HepG2 (cell line): ENCODE results near the gene CAMSAP1. TPM values are rescaled to one million over a fixed set of nuclear protein-coding genes. Genes with fewer than 3 reads are reported as not detected.

Experiments used
- ARID5B ChIP-seq: IDR thresholded peaks from 2 replicates; pipeline ENCODE4 v1.4.0; 2020; ENCODE audit warnings: mild to moderate bottlenecking, missing genetic modification reagents
- BHLHE40 ChIP-seq: IDR thresholded peaks from 2 replicates; pipeline ENCODE4 v1.6.1; 2011; ENCODE audit warnings: low read length, improper control_type of control experiment
- EP300 ChIP-seq, 3 experiments: sonication (generic) in 1 of 3; formaldehyde crosslinking in 1 of 3; IDR thresholded peaks; 2 replicates each; pipeline versions ENCODE4 v1.5.1 to v1.6.1; 2011 to 2020; ENCODE audit warnings: low read depth in 2 of 3, low read length in 2 of 3, borderline replicate concordance in 1 of 3, improper control_type of control experiment in 1 of 3, mild to moderate bottlenecking in 1 of 3, missing genetic modification reagents in 1 of 3, moderate library complexity in 1 of 3
- FOXA1 ChIP-seq, 2 experiments: fragments of 450-650 bp in 1 of 2; sonication (generic) in 1 of 2; formaldehyde crosslinking in 1 of 2; IDR thresholded peaks; 2 replicates each; pipeline versions ENCODE4 v1.4.0 to v1.6.1; 2016 to 2020; ENCODE audit warnings: missing genetic modification reagents in 1 of 2
- FOXO1 ChIP-seq: sonication (generic); formaldehyde crosslinking; IDR thresholded peaks from 2 replicates; pipeline ENCODE4 v1.4.0; 2020; ENCODE audit warnings: missing genetic modification reagents
- GATAD1 ChIP-seq: IDR thresholded peaks from 2 replicates; pipeline ENCODE4 v1.6.1; 2016; ENCODE audit warnings: missing genetic modification reagents, missing compliant biosample characterization
- GLI4 ChIP-seq: sonication (generic); formaldehyde crosslinking; IDR thresholded peaks from 2 replicates; pipeline ENCODE4 v1.5.1; 2020; ENCODE audit warnings: missing genetic modification reagents, mild to moderate bottlenecking, moderate library complexity, borderline replicate concordance
- MXD4 ChIP-seq: IDR thresholded peaks from 2 replicates; pipeline ENCODE4 v1.6.1; 2016; ENCODE audit warnings: mild to moderate bottlenecking, missing biosample characterization, missing genetic modification reagents
- NAIF1 ChIP-seq: sonication (generic); formaldehyde crosslinking; IDR thresholded peaks from 2 replicates; pipeline ENCODE4 v1.5.0; 2020; ENCODE audit warnings: mild to moderate bottlenecking, missing genetic modification reagents, borderline replicate concordance
- RXRA ChIP-seq: sonication (generic); formaldehyde crosslinking; IDR thresholded peaks from 2 replicates; pipeline ENCODE4 v1.5.1; 2020; ENCODE audit warnings: missing genetic modification reagents
- SAP130 ChIP-seq: IDR thresholded peaks from 2 replicates; pipeline ENCODE4 v1.6.1; 2016; ENCODE audit warnings: low read depth
- TBP ChIP-seq: sonication (generic); formaldehyde crosslinking; IDR thresholded peaks from 2 replicates; pipeline ENCODE4 v1.5.0; 2020; ENCODE audit warnings: missing genetic modification reagents
- TCF7L2 ChIP-seq: IDR thresholded peaks from 2 replicates; pipeline ENCODE4 v1.6.1; 2011; ENCODE audit warnings: mild to moderate bottlenecking, low read depth, low read length, moderate library complexity
- ZBTB1 ChIP-seq: sonication (generic); formaldehyde crosslinking; IDR thresholded peaks from 2 replicates; pipeline ENCODE4 v1.4.0; 2020; ENCODE audit warnings: missing genetic modification reagents, borderline replicate concordance
- ZBTB39 ChIP-seq: sonication (generic); formaldehyde crosslinking; IDR thresholded peaks from 2 replicates; pipeline ENCODE4 v1.5.0; 2020; ENCODE audit warnings: missing genetic modification reagents
- ZMAT3 ChIP-seq: sonication (generic); formaldehyde crosslinking; conservative IDR thresholded peaks from 2 replicates; pipeline ENCODE4 v1.7.0; 2021; ENCODE audit warnings: missing genetic modification reagents
- ZNF251 ChIP-seq: sonication (generic); formaldehyde crosslinking; IDR thresholded peaks from 2 replicates; pipeline ENCODE4 v1.9.0; 2021; ENCODE audit warnings: mild to moderate bottlenecking, missing genetic modification reagents
- ZNF547 ChIP-seq: sonication (generic); formaldehyde crosslinking; IDR thresholded peaks from 2 replicates; pipeline ENCODE4 v1.5.1; 2020; ENCODE audit warnings: mild to moderate bottlenecking, missing genetic modification reagents
- ZNF720 ChIP-seq: sonication (generic); formaldehyde crosslinking; IDR thresholded peaks from 2 replicates; pipeline ENCODE4 v1.4.0; 2020; ENCODE audit warnings: missing genetic modification reagents
- ZNF773 ChIP-seq: sonication (generic); formaldehyde crosslinking; IDR thresholded peaks from 2 replicates; pipeline ENCODE4 v1.4.0; 2020; ENCODE audit warnings: missing genetic modification reagents, borderline replicate concordance
- ZNF781 ChIP-seq: sonication (generic); formaldehyde crosslinking; IDR thresholded peaks from 2 replicates; pipeline ENCODE4 v1.5.1; 2020; ENCODE audit warnings: borderline replicate concordance, mild to moderate bottlenecking, missing genetic modification reagents; ENCODE audit errors: not compliant biosample characterization
- polyA plus RNA-seq, 8 experiments: library from polyadenylated mRNA; depleted of rRNA in 3 of 8; stranded (reverse) in 7 of 8; unstranded in 1 of 8; fragments of >200 nt; fragmentation: Illumina TruSeq in 4 of 8; extraction: Trizol in 4 of 8; gene quantifications; 2 replicates each; pipeline versions ENCODE4 v1.2.1 to v1.2.3, GENCODE V29; 2011 to 2016; ENCODE audit warnings: low read depth in 4 of 8, missing spikeins in 1 of 8, mixed read lengths in 1 of 8; ENCODE audit not compliant: insufficient read depth in 1 of 8
- total RNA-seq, 5 experiments: library from RNA; depleted of rRNA; stranded (reverse); fragments of >200 nt; fragmentation: Illumina TruSeq; extraction: Trizol; gene quantifications; 2 replicates each; pipeline ENCODE4 v1.2.3, GENCODE V29; 2016; ENCODE audit warnings: low read depth in 1 of 5
- TF ChIP-seq, protein P1 (sequence below): sonication (generic); formaldehyde crosslinking; IDR thresholded peaks from 2 replicates; pipeline ENCODE4 v1.8.1; 2023; ENCODE audit warnings: mild to moderate bottlenecking, inconsistent platforms, moderate library complexity, missing genetic modification reagents, borderline replicate concordance
- TF ChIP-seq, protein P2 (sequence below): IDR thresholded peaks from 2 replicates; pipeline ENCODE4 v1.6.1; 2012; ENCODE audit warnings: inconsistent platforms

The CAMSAP1 gene
- total and polyA plus RNA-seq, 2 of the 13 experiments (the other 11 are each of a cell fraction or from before 2014, with no cell fraction given), result 3.8 to 12.4 TPM

GRCh38 chr9:135951889-135952663 lies 44.7 kb upstream of the CAMSAP1 start (continued):
- TF ChIP-seq, protein P1, sequence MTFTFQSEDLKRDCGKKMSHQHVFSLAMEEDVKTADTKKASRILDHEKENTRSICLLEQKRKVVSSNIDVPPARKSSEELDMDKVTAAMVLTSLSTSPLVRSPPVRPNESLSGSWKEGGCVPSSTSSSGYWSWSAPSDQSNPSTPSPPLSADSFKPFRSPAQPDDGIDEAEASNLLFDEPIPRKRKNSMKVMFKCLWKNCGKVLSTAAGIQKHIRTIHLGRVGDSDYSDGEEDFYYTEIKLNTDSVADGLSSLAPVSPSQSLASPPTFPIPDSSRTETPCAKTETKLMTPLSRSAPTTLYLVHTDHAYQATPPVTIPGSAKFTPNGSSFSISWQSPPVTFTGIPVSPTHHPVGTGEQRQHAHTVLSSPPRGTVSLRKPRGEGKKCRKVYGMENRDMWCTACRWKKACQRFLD (CRISPR knock-in tag), result no peak
- TF ChIP-seq FOXO1 (CRISPR knock-in tag) (peak; percentile 37; the same call in 1 of the 2 replicates), ZNF781 (CRISPR knock-in tag) (no peak), GATAD1 (CRISPR knock-in tag) (no peak), ZNF720 (CRISPR knock-in tag) (no peak), ZMAT3 (CRISPR knock-in tag) (no peak), MXD4 (CRISPR knock-in tag) (peak; percentile 62; the same call in 1 of the 2 replicates), TBP (CRISPR knock-in tag) (no peak), ZNF251 (CRISPR knock-in tag) (no peak), EP300 (IDR thresholded peaks at IDR 0.05; ENCODE audit: low read depth in 2 of 2, low read length in 2 of 2) (no peak), EP300 (CRISPR knock-in tag; IDR thresholded peaks at IDR 0.05; ENCODE audit: borderline replicate concordance) (no peak), SAP130 (CRISPR knock-in tag) (peak; percentile 41; the same call in 1 of the 2 replicates), TCF7L2 (no peak), RXRA (no peak), BHLHE40 (peak; percentile 91), ZBTB1 (CRISPR knock-in tag) (no peak), GLI4 (CRISPR knock-in tag) (no peak), NAIF1 (CRISPR knock-in tag) (no peak), ZNF773 (no peak), ARID5B (no peak; the same call in 1 of the 2 replicates), ZNF547 (CRISPR knock-in tag) (no peak), ZBTB39 (CRISPR knock-in tag) (no peak), FOXA1 (IDR thresholded peaks at IDR 0.05) (no peak), FOXA1 (CRISPR knock-in tag; IDR thresholded peaks at IDR 0.05) (peak; percentile 44; the same call in 1 of the 2 replicates)
- TF ChIP-seq, protein P2, sequence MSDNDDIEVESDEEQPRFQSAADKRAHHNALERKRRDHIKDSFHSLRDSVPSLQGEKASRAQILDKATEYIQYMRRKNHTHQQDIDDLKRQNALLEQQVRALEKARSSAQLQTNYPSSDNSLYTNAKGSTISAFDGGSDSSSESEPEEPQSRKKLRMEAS, result peak; percentile 84
